ENCODE data around the gene EPHA3.

EPHA3 gene

DNA sequence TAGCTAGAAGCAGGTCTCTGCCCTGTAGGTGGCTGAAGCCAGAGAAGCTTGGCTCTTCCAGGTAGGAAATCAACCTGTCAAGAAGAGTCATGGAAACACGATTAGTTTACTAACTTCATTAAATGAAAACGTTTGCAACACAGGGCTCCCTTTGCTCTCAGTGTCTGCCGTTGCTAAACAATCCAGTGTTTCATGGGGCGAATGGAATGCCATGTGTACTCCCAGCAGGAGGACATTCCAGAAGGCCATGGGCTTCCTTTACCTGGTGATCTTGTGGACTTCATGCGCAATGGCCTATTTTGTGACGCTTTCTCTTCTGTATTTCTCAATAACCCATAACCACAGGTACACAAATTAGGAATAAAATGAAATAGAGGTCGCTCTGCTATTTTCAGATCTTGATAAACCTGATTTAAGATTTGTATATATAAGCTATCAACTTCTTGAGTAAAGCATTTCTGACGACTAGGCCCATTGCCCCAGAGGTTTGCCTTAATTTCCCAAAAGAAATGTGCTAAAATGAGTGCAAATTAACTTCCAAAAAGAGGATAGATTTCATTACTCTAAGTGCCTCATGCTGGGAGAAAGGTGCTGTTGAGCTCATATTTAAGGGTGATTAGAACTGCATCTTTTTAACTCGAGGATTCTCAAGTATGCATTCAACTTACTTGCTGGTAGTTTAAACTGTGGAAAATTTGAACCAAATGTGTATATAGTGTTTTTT, 171.0 kb downstream of the EPHA3 start:
- H3K4me3 ChIP-seq (ENCODE audit: low read depth, low read length), result no peak overlapping the region
- H3K4me1 ChIP-seq (ENCODE audit: control insufficient read depth, insufficient read depth, low read length), result no peaks in the 10 kb centered on the region
- ChIA-PET POLR2A (no interaction called here), CTCF (no interaction called here)
- no peak overlapping the region for H3K27ac ChIP-seq (ENCODE audit: extremely low read depth, low read depth, low read length)
- no peaks in the 10 kb centered on the region for H3K36me3 ChIP-seq (ENCODE audit: control insufficient read depth in 2 of 2, insufficient read depth in 1 of 2, low read length in 2 of 2)
- TF ChIP-seq ZNF610 (tag by site-specific recombination; IDR thresholded peaks at IDR 0.05; ENCODE audit: borderline replicate concordance) (no peak), ZNF664 (tag by site-specific recombination; IDR thresholded peaks at IDR 0.05) (no peak), PRDM1 (tag by site-specific recombination; IDR thresholded peaks at IDR 0.05) (no peak), BCL11B (tag by site-specific recombination; IDR thresholded peaks at IDR 0.05; ENCODE audit: low read depth) (no peak), ZNF48 (tag by site-specific recombination; IDR thresholded peaks at IDR 0.05) (no peak), FEZF1 (tag by site-specific recombination; IDR thresholded peaks at IDR 0.05) (no peak), ZNF274 (IDR thresholded peaks at IDR 0.05; ENCODE audit: low read length) (no peak), ZNF274 (tag by site-specific recombination; IDR thresholded peaks at IDR 0.05; ENCODE audit: borderline replicate concordance) (no peak)
- TF ChIP-seq, protein P1, sequence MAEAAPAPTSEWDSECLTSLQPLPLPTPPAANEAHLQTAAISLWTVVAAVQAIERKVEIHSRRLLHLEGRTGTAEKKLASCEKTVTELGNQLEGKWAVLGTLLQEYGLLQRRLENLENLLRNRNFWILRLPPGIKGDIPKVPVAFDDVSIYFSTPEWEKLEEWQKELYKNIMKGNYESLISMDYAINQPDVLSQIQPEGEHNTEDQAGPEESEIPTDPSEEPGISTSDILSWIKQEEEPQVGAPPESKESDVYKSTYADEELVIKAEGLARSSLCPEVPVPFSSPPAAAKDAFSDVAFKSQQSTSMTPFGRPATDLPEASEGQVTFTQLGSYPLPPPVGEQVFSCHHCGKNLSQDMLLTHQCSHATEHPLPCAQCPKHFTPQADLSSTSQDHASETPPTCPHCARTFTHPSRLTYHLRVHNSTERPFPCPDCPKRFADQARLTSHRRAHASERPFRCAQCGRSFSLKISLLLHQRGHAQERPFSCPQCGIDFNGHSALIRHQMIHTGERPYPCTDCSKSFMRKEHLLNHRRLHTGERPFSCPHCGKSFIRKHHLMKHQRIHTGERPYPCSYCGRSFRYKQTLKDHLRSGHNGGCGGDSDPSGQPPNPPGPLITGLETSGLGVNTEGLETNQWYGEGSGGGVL (tag by site-specific recombination; IDR thresholded peaks at IDR 0.05), result no peak
- TF ChIP-seq, protein P2, sequence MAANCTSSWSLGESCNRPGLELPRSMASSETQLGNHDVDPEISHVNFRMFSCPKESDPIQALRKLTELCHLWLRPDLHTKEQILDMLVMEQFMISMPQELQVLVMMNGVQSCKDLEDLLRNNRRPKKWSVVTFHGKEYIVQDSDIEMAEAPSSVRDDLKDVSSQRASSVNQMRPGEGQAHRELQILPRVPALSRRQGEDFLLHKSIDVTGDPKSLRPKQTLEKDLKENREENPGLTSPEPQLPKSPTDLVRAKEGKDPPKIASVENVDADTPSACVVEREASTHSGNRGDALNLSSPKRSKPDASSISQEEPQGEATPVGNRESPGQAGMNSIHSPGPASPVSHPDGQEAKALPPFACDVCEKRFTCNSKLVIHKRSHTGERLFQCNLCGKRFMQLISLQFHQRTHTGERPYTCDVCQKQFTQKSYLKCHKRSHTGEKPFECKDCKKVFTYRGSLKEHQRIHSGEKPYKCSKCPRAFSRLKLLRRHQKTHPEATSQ (tag by site-specific recombination; IDR thresholded peaks at IDR 0.05), result no peak
- TF ChIP-seq, protein P3, sequence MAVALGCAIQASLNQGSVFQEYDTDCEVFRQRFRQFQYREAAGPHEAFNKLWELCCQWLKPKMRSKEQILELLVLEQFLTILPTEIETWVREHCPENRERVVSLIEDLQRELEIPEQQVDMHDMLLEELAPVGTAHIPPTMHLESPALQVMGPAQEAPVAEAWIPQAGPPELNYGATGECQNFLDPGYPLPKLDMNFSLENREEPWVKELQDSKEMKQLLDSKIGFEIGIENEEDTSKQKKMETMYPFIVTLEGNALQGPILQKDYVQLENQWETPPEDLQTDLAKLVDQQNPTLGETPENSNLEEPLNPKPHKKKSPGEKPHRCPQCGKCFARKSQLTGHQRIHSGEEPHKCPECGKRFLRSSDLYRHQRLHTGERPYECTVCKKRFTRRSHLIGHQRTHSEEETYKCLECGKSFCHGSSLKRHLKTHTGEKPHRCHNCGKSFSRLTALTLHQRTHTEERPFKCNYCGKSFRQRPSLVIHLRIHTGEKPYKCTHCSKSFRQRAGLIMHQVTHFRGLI (tag by site-specific recombination; IDR thresholded peaks at IDR 0.05), result no peak
- no peaks in the 10 kb centered on the region for H3K9me3 ChIP-seq (ENCODE audit: control insufficient read depth, insufficient read depth, low read depth, low read length)

DNA sequence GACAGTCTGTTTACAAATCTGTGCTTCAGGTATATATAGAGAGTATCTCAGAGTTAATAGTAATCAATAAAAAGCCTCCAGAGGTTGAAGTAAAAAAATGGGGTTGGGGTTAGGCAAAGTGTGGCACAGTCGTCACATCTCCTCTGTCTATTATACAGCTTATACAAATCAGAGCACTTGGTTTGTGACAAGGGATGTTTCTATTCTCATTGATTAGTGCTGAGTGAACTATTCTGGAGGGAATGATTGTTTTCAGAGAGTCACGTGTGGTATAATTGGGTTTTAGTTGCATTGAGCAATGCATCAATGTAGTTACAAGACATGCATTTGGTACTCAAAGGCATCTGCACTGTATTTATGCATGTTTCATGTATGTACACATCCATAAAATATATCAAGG, 172.9 kb downstream of the EPHA3 start:
- H3K27ac ChIP-seq (ENCODE audit: extremely low read depth, low read depth, low read length), result no peak overlapping the region
- H3K4me1 ChIP-seq (ENCODE audit: control insufficient read depth, insufficient read depth, low read length), result no peaks in the 10 kb centered on the region
- TF ChIP-seq FEZF1 (tag by site-specific recombination; IDR thresholded peaks at IDR 0.05) (no peak), ZFHX2 (tag by site-specific recombination; conservative IDR thresholded peaks at IDR 0.05) (no peak), SCRT1 (tag by site-specific recombination; IDR thresholded peaks at IDR 0.05; ENCODE audit: borderline replicate concordance) (no peak), SCRT2 (tag by site-specific recombination; IDR thresholded peaks at IDR 0.05) (no peak), ZNF221 (tag by site-specific recombination; IDR thresholded peaks at IDR 0.05; ENCODE audit: borderline replicate concordance) (no peak), ZNF19 (tag by site-specific recombination; IDR thresholded peaks at IDR 0.05; ENCODE audit: low read depth) (no peak), ZNF146 (tag by site-specific recombination; IDR thresholded peaks at IDR 0.05) (no peak), ZNF596 (tag by site-specific recombination; IDR thresholded peaks at IDR 0.05) (no peak)
- TF ChIP-seq, protein P3 (tag by site-specific recombination; IDR thresholded peaks at IDR 0.05), result no peak
- no peaks in the 10 kb centered on the region for H3K36me3 ChIP-seq (ENCODE audit: control insufficient read depth in 2 of 2, insufficient read depth in 1 of 2, low read length in 2 of 2)
- POLR2A ChIA-PET, result no interaction called here
- H3K4me3 ChIP-seq (ENCODE audit: low read depth, low read length), result no peak overlapping the region
- no peaks in the 10 kb centered on the region for H3K9me3 ChIP-seq (ENCODE audit: control insufficient read depth, insufficient read depth, low read depth, low read length)
- CTCF ChIA-PET, result no interaction called here
